Osteocyte (in vitro differentiated cells): ENCODE measurements around the gene FLT1. TPM values are rescaled to one million over a fixed set of nuclear protein-coding genes. Genes with fewer than 3 reads are reported as not detected.

Source experiments
- DNase-seq: peaks from one replicate; pipeline ENCODE4 v3.0.0; 2021; ENCODE audit warnings: mixed read lengths; ENCODE audit not compliant: unreplicated experiment; ENCODE audit errors: extremely low spot score
- H3K27ac Mint-ChIP-seq: one replicate; pipeline ENCODE4 v1.8.0; 2021; ENCODE audit warnings: mild to moderate bottlenecking, mixed read lengths; ENCODE audit not compliant: unreplicated experiment
- H3K27me3 Mint-ChIP-seq: one replicate; pipeline ENCODE4 v1.8.0; 2021; ENCODE audit warnings: mixed read lengths; ENCODE audit not compliant: unreplicated experiment
- H3K36me3 Mint-ChIP-seq: one replicate; pipeline ENCODE4 v1.8.0; 2021; ENCODE audit warnings: mixed read lengths; ENCODE audit not compliant: unreplicated experiment
- H3K4me1 Mint-ChIP-seq: one replicate; pipeline ENCODE4 v1.8.0; 2021; ENCODE audit warnings: mixed read lengths; ENCODE audit not compliant: unreplicated experiment
- H3K4me3 Mint-ChIP-seq: one replicate; pipeline ENCODE4 v1.8.0; 2021; ENCODE audit warnings: mild to moderate bottlenecking, moderate library complexity, mixed read lengths; ENCODE audit not compliant: unreplicated experiment
- H3K9me3 Mint-ChIP-seq: one replicate; pipeline ENCODE4 v1.8.0; 2021; ENCODE audit warnings: mixed read lengths; ENCODE audit not compliant: unreplicated experiment
- CTCF ChIP-seq: fragments of 200-600 bp; sonication (generic); IDR thresholded peaks from 2 replicates; pipeline ENCODE4 v1.5.0; 2021; ENCODE audit warnings: antibody characterized with exemption, mild to moderate bottlenecking, moderate library complexity
- total RNA-seq: library from RNA; stranded (reverse); gene quantifications from 2 replicates; pipeline ENCODE4 v1.2.1, GENCODE V29; 2021

Gene FLT1
- total RNA-seq, 1 donor from 2014 or later = 3.4 TPM

GRCh38 chr13:28479005-28479404 lies 15.9 kb downstream of the FLT1 start:
- Mint-ChIP-seq H3K36me3 (no peaks in the 10 kb centered on the region), H3K4me3 (no peak overlapping the region), H3K27me3 (no peaks in the 10 kb centered on the region), H3K9me3 (no peaks in the 10 kb centered on the region), H3K4me1 (peaks cover 39% of the 10 kb centered on the region), H3K27ac (peak overlapping the region; percentile 63)
- no peak for DNase-seq
- no peak for TF ChIP-seq CTCF

DNA sequence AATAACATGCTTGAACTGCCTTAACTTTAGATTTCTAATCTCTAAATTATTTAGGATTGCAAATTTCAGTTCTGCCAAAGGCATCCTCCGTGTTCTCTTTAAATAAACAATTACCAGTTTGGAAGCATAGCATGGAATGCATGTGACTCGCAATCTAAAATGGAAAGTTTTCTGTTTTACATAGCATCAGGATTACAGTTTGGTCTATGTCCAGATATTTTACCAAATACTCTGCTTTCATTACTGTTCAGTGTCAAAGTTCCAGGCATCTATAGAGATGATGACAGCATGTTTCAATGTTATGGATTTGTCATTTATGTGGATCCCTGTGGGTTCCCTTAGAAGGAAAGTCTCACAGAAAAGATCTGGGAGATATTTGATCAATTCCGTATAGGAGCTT lies 16.8 kb downstream of the FLT1 start:
- H3K27me3 Mint-ChIP-seq = no peaks in the 10 kb centered on the region
- H3K4me1 Mint-ChIP-seq = peaks cover 39% of the 10 kb centered on the region
- no peak for DNase-seq

DNA sequence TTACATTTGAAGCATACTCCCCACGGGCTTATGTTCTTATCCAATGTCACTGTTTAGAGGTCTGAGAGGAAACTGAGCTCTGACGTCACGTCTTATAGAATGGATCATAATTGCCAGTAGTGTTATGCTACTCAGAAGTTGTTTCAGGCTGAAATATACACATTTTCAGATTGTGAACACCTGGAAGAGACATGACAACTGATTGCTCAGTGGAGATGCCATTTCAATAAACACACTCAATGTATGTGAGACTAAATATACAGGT lies 17.3 kb downstream of the FLT1 start:
- no peaks in the 10 kb centered on the region for H3K9me3 Mint-ChIP-seq
- H3K27ac Mint-ChIP-seq = no peak overlapping the region
- H3K4me1 Mint-ChIP-seq = peaks cover 39% of the 10 kb centered on the region
- DNase-seq = no peak
- no peaks in the 10 kb centered on the region for H3K36me3 Mint-ChIP-seq
- TF ChIP-seq CTCF = no peak
- H3K4me3 Mint-ChIP-seq = no peak overlapping the region
- H3K27me3 Mint-ChIP-seq = no peaks in the 10 kb centered on the region

More for the DNA sequence above, 16.8 kb downstream of the FLT1 start:
- no peak for TF ChIP-seq CTCF
- H3K4me3 Mint-ChIP-seq = peak overlapping the region; percentile 14
- no peaks in the 10 kb centered on the region for H3K9me3 Mint-ChIP-seq
- no peaks in the 10 kb centered on the region for H3K36me3 Mint-ChIP-seq
- H3K27ac Mint-ChIP-seq = peak overlapping the region; percentile 63

- H3K4me1 Mint-ChIP-seq = peaks cover 39% of the 10 kb centered on the region
- H3K36me3 Mint-ChIP-seq = no peaks in the 10 kb centered on the region
- no peaks in the 10 kb centered on the region for H3K27me3 Mint-ChIP-seq
- no peak for DNase-seq
- H3K27ac Mint-ChIP-seq = no peak overlapping the region
- TF ChIP-seq CTCF = no peak
- H3K9me3 Mint-ChIP-seq = no peaks in the 10 kb centered on the region
- no peak overlapping the region for H3K4me3 Mint-ChIP-seq
Measured at GRCh38 chr13:28476919-28477708, 17.8 kb downstream of the FLT1 start.

- no peak for TF ChIP-seq CTCF
- DNase-seq = no peak
- Mint-ChIP-seq H3K27ac (peak overlapping the region; percentile 19), H3K27me3 (no peaks in the 10 kb centered on the region), H3K9me3 (no peaks in the 10 kb centered on the region), H3K36me3 (no peaks in the 10 kb centered on the region), H3K4me1 (peaks cover 39% of the 10 kb centered on the region), H3K4me3 (no peak overlapping the region)
Measured at GRCh38 chr13:28475916-28476725, 18.8 kb downstream of the FLT1 start.
